NCI-H2171 treated with DMSO at 0.1 percent for 48 hours (cell line): ENCODE data around the gene ALDH9A1.
"Not testable (repeated sequence)": the region's sequence is repeated elsewhere in the genome, so short reads cannot be mapped to it uniquely, and the experiment has no call there.

ENCODE experiments used
- DNase-seq: peaks from one replicate; lab custom pipeline; 2025; lab: John Stamatoyannopoulos, UW

ALDH9A1 gene

DNA sequence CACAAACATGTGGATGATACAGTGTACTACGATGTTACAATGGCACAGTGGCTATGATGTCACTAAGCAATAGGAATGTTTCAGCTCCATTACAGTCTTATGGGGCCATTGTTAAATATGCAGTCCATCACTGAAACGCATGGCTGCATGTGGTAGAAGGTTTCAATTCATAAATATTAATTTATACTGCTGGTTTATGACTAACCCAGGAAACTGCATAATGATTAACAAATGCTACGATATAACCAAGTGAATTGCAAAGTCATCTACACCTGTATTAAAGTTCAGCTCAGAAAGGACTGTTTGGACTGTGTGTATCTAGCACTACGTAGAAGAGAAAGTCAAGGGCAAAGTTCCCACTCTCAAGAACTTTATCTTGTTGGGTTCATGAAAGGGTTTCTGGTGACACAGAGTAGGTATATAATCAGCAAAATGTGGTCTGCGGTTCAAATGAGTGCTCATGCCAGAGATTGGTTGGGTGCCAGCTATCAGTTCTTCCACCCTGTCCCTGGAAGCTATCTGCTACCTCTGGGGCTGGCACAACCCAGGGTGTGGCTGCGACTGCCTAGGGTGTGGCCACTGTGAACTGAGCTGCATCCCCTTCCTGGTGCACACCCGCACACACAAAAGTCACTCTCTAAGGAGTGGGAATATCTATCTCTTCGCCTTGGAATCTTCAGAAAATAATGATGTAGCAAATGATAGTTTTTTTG is 52.6 kb downstream of the ALDH9A1 start:
- DNase-seq: no peak

- DNase-seq: no peak
These were observed 54.2 kb downstream of the ALDH9A1 start for GRCh38 chr1:165644064-165644735.

- no peak for DNase-seq
These were observed 57.0 kb downstream of the ALDH9A1 start for GRCh38 chr1:165641231-165641987.

GRCh38 chr1:165639821-165640623 is 58.3 kb downstream of the ALDH9A1 start:
- DNase-seq: no peak

DNA sequence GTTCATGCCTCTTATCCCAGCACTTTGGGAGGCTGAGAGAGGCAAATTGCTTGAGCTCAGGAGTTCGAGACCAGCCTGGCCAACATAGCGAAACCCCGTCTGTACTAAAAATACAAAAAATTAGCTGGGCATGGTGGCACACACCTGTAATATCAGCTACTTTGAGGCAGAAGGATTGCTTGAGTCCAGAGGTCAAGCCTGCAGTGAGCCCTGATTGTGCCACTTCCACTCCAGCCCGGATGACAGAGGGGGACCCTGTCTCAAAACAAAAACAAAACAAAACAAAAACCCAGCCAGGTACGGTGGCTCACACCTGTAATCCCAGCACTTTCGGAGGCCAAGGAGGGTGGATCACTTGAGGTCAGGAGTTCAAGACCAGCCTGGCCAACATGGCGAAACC is 60.2 kb downstream of the ALDH9A1 start:
- DNase-seq: not testable (repeated sequence)

DNA sequence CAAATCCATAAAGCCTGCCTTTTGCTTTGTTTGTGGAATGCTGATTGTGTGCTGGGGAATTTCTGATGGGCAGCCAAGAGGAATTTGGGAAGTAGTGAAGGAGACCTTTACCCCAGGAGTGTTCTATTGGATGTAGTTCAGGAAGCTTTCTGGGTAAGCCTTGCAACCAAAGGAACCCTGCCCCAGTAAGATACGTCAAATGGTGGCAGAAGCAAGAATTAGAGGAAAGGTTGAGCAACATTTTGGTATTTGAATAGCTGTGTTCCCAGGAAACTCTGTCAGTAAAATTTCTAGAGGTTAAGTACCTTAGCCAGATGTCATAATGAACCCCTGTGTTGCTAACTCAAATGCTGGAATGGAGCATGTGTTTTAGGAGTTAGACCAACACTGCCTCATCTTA is 60.9 kb downstream of the ALDH9A1 start:
- no peak for DNase-seq

DNA sequence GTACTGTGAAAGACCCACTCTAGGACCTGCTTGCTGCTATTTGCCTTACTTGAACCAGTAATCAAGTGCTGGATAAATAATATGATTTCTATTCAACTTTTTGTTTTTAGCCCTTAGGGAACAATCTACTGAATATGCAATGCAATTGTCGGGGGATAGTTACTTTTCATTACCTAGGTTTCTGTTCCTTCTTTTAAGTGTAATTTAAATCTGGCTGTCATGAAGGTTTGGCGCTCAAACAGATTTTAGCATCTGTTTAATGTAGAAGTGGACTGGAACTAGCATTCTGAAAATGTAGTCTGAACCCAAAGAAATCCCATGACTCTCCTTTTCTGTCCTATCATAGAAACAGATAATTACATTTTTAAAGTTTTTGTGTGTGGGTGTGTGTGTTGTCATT is 62.5 kb downstream of the ALDH9A1 start:
- no peak for DNase-seq

DNA sequence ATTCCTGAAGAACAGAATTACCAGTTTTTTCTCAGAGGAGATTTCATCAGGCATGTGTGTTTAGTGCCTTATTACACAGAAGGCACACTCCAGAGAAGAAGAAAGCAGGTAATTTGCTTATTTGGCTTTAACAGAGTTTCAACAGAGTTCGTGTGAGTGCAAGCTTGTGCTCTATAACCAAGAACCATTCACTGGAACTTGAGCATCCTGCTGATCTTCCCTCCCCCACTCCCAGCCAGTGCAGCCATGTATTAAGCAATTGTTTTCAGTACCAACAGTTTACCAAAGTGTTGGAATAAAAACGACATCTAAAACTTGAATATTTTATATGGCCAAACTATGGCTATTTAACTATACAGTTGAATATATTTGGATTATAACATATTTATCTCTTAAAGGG is 63.0 kb downstream of the ALDH9A1 start:
- no peak for DNase-seq

GRCh38 chr1:165634154-165634921 is 64.0 kb downstream of the ALDH9A1 start:
- no peak for DNase-seq

DNA sequence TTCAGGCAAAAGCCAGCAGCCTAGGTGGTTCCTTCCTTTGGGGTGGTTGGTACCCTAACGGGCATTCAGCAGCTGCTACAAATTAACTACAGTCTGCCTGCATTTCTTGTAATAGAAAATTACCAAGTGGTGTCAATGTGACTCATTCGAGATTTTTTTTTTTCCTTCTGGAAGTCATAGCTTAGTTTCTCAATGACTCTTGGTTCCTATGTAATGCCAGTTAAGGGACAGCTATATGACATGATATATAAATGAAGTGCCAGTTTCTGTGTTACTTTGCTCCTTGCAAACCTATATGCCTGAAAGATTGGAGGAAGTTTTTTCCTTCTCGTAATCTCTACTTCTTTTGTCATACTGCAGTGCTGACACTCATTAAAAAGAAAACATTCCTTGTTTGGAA is 64.7 kb downstream of the ALDH9A1 start:
- no peak for DNase-seq

DNA sequence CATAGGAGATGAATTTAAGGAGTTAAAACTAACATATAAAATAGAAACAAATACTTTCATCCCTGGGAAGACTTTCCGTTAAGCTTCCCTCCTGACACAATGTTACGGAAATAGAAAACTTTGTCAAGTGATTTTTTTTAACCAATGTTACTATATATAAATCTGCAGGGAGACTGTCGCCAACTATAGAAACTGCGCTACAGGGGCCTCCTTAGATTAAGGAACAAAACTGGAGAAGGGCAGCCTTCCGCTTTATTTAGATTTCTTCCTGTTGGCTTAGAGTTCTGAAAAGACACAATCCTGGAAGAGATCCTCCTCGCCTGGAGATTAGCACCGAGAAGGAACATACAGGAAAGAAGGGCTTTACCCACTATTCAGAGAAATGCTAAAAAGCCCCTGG is 65.9 kb downstream of the ALDH9A1 start:
- no peak for DNase-seq

GRCh38 chr1:165632152-165632469 is 66.3 kb downstream of the ALDH9A1 start:
- DNase-seq: no peak

DNA sequence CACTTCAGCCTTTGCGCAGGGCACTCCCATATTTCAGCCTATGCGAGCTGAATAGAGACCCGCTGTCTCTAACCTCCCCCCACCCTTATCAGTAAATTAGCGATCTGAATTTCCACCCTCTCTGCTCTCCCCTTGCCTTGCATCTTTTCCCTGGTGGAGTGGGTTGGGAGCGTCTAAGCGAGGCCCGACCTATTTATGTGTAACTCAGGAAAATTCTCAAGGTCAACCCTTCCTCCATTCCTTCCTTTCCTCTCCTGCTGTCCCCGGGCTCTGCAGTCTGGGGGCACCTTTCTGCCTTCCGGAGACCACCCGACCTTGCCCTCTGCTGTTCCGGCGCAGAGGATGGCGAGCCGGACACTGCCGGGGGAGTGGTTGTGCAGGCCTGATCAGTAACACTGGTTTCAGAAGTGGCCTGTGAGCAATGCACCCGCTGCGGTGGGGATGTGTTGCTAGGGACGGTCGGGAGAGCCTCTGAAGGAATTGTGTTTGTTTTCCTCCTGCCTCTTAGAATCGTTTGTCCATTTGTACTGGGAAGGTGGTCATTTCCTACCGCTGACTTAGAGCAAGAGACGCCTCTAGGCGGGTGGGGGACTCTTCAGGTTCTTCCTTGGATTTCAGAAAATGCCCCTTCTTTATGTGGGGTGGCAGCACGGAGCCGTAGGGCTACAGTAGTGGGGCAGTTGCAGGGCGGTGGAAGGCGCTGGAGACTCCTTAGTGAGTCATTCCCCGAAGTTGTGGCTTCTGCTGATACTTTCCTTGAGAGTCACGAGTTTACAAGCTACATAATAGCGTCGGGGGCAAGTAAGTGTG is 66.8 kb downstream of the ALDH9A1 start:
- DNase-seq: peak; percentile 35

GRCh38 chr1:165630629-165631341 is 67.6 kb downstream of the ALDH9A1 start, which contains the start of gene MGST3:
TSS of gene MGST3 (plus strand) at chr1:165631234. CDS start at chr1:165649848, 18,614 bp downstream.
- DNase-seq: peak; percentile 95

DNA sequence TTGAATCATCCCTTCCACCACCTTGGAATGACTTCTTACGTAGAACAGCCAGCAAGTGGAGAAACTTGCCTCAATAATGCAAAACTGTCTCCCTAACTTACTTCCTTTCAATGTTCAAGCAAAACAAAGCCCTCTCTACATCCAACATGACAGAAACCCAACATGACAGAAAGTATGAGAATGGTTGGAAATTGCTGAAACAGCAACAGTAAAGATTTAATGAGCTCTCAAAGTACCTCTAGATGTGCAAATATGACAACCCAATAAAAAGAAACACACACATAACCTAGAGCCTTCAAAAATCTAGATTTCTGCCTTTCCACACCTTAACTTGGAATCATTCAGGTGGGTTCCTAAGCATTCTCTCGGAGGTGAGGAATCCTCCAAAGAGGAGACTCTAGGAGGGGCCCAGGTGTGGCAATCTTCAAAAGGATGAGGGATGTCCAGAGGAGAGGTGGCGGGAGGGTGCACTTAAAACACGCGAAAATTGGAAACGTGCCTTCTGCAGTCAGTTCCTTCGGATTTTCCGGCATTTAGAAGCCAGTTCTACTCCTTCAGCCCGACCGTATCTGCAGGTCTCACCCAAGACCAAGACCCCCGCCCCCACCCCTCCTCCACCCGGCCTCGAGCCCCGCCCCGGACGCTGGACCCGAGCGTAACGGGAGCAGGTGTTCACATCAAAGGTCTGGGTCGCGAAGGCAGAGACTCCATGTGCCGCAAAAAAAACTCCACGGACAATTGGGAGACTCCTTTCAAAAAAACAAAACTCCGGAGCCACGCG is 68.3 kb downstream of the ALDH9A1 start:
- DNase-seq: peak; percentile 42

- no peak for DNase-seq
These were observed 69.2 kb downstream of the ALDH9A1 start for GRCh38 chr1:165629151-165629550.

DNA sequence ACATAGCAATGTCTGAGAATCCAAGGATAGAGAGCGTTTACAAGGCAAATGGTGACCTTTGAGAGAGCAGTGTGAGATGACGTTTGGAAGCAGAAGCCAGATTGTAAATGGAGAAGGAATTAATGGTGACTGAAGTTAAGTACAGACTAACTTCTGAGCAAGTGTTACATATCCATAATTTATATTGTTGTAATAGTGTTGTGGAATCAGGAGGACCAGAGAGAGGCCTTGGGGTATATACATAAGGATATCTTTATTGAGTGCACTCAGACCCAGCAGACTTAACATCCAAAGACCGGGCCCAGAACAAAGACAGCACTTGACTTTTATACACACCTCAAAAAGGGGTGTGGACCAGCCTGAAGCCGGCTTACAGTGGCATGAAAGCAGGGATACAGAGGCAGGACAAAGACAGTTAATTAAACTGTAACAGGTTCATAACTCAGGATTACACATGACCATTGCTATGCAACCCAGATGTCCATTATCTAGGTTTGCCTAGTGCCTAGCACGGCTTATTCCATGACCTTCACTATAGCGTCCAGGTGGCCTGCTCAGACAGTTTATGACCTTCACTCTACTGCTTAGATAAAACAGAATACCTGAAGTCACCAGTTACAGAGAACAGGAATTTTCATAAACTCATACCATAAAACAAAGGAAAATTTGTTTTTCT is 70.1 kb downstream of the ALDH9A1 start:
- DNase-seq: no peak

- DNase-seq: no peak
These were observed 73.9 kb downstream of the ALDH9A1 start for GRCh38 chr1:165624441-165624840.

- no peak for DNase-seq
These were observed 74.7 kb downstream of the ALDH9A1 start for GRCh38 chr1:165623624-165624023.
